Fibroblast of mammary gland (primary cell): ENCODE data around the gene PPIF.

Source experiments
- DNase-seq: peaks from one replicate; pipeline ENCODE4 v3.0.0-alpha.2; 2010; ENCODE audit warnings: low read depth
- H3K4me3 ChIP-seq: 2 replicates; pipeline ENCODE4 v1.5.1; 2011; ENCODE audit warnings: low read depth, mild to moderate bottlenecking, low read length, moderate library complexity; ENCODE audit not compliant: control insufficient read depth
- TF ChIP-seq, protein P1 (sequence below): conservative IDR thresholded peaks from 2 replicates; pipeline ENCODE4 v1.5.1; 2011; ENCODE audit warnings: low read depth, low read length, inconsistent platforms; ENCODE audit not compliant: control insufficient read depth, insufficient read depth

PPIF gene

DNA sequence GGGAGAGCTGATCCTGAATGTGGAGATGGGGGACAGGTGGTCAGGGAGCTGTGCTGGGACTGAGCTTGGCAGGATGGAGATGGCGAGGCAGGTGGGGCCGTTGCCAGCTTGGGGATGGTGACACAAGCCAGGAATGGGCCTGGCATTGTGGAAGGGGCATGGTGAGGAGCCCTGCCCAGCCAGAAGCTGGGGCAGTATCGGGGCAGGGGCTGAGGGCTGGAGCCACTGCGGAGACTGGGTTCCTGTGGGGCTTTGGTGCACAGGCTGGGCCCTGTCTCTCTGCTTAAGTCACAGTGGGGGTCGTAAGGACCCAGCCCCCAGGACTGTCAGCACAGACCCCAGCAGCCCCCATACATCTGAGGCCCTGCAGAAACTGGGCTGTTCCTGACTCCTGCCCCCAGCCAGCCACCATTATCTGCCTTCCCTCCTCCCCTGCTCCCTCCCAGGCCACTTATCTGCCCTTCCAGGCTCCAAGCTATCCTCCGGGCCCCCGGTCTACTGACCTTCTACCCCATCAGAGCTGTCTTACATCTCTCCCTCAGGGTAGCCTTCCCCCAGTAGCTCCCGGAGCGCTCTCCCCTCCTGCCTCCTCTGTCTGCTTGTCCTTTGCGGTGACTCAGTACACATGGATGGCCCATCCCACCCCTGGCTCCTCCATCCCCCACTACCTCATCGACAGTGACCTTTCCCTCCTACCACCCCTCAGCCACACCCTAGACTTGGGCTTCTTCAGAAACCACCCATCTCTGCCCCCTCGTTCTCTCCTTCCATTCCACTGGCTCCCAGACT lies 44.2 kb downstream of the PPIF start:
- TF ChIP-seq, protein P1, sequence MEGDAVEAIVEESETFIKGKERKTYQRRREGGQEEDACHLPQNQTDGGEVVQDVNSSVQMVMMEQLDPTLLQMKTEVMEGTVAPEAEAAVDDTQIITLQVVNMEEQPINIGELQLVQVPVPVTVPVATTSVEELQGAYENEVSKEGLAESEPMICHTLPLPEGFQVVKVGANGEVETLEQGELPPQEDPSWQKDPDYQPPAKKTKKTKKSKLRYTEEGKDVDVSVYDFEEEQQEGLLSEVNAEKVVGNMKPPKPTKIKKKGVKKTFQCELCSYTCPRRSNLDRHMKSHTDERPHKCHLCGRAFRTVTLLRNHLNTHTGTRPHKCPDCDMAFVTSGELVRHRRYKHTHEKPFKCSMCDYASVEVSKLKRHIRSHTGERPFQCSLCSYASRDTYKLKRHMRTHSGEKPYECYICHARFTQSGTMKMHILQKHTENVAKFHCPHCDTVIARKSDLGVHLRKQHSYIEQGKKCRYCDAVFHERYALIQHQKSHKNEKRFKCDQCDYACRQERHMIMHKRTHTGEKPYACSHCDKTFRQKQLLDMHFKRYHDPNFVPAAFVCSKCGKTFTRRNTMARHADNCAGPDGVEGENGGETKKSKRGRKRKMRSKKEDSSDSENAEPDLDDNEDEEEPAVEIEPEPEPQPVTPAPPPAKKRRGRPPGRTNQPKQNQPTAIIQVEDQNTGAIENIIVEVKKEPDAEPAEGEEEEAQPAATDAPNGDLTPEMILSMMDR = no peak
- no peak overlapping the region for H3K4me3 ChIP-seq
- DNase-seq = peak; percentile 61

DNA sequence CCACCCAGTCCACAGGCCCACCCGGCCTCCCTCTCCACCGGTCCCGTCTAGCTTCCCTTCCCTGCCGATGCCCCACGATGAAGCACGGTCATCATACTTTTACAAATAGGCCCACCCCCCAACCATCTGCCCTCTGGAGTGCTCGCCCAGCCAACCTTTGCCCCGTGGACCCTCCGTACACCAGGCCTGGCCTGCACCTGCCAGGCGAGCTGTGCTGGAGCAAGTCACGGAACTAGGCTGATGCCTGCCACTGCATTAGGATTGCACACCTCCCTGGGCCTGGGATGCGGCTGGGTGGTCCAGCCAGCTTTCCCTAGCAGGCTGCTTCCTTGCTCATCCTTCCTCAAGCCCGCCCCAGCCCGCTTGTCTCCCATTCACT lies 44.7 kb downstream of the PPIF start:
- DNase-seq = no peak
- no peak overlapping the region for H3K4me3 ChIP-seq
- TF ChIP-seq, protein P1 = no peak

DNA sequence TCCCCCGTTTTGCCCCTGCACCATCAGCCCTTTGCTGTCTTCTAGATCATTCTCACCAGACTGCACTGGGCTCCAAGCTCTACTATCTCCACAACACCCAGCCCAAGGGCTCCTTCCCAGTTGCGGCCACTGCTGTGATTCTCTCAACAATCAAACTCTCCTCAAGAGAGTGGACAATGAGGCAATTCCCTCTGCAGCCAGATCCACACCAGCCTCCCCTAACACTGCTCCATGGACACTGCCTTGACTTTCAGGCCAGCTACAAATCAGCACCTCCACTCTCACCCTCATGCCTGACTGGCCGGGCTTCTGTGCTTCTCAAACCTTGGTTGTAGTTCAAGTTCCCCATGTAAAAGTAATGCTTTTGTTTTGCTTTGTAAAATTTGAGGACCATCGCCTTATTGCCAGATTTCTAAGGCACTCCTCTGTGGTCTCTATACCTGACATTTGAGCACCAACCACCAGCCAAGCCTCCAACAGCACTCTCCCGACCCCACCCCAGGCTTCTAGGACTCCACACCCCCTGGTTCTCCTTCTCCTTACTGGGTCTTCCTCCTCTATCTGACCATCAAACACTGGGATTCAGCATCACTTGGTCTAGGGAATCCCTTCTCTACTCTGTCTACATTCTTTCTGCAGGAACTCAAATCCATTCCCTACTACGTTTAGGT lies 45.4 kb downstream of the PPIF start:
- TF ChIP-seq, protein P1 = no peak
- no peak overlapping the region for H3K4me3 ChIP-seq
- DNase-seq = no peak

- no peak for DNase-seq
- H3K4me3 ChIP-seq = no peak overlapping the region
- TF ChIP-seq, protein P1 = no peak
Observed at GRCh38 chr10:79393221-79393923, 46.1 kb downstream of the PPIF start.

GRCh38 chr10:79393924-79394610 lies 46.8 kb downstream of the PPIF start:
- TF ChIP-seq, protein P1 = no peak
- DNase-seq = no peak
- H3K4me3 ChIP-seq = no peak overlapping the region

DNA sequence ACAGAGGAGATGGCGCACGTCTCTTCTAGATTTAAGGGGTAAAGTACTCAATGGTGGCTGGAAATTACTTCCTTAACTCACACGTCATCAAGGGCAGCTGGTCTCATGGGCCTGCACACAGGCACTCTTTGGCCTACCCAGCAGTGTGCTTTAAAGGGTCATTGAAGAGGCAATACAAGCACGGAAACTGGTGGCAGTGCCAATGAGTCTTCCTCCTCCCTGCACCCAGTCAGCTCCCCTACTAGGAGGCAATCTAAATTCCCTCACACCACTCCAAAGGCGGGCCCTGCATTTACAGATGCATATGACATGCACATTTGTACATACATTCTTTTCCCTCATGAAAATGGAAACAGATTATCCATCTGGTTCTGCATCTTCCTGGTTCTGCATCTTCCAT lies 47.4 kb downstream of the PPIF start:
- TF ChIP-seq, protein P1 = no peak
- DNase-seq = no peak
- no peak overlapping the region for H3K4me3 ChIP-seq
